ENCODE measurements around the gene HARS2. TPM values are rescaled to one million over a fixed set of nuclear protein-coding genes. Genes with fewer than 3 reads are reported as not detected.
"Not testable (repeated sequence)": the region's sequence is repeated elsewhere in the genome, so short reads cannot be mapped to it uniquely, and the experiment has no call there.

The HARS2 gene
- total and polyA plus RNA-seq, 2 donors, result 24.9 to 28.1 TPM

- WGBS, result 83% methylated on average over 45 of the region's 45 CpGs
- DNase-seq (ENCODE audit: extremely low spot score), result no peak
- H3K27ac ChIP-seq (ENCODE audit: low read depth), result no peak within 1 kb of the TSS
- no peak within 1 kb of the TSS for H3K4me3 ChIP-seq (ENCODE audit: low read depth, low read length)
- H3K36me3 ChIP-seq (ENCODE audit: insufficient read depth), result no peaks in the 10 kb centered on the region
- no peaks in the 10 kb centered on the region for H3K4me1 ChIP-seq (ENCODE audit: insufficient read depth)
Observed at GRCh38 chr5:140673187-140673976, 17.9 kb upstream of the HARS2 start, which contains the start of gene DND1. DND1 (minus strand) TSS chr5:140673576; CDS start chr5:140673542, 34 bp downstream.

GRCh38 chr5:140674211-140674610 is 17.0 kb upstream of the HARS2 start:
- Histone ChIP-seq H3K27ac (ENCODE audit: low read depth) (no peak overlapping the region), H3K4me1 (ENCODE audit: insufficient read depth) (no peaks in the 10 kb centered on the region), H3K36me3 (ENCODE audit: insufficient read depth) (no peaks in the 10 kb centered on the region), H3K4me3 (ENCODE audit: low read depth, low read length) (no peak overlapping the region)
- DNase-seq (ENCODE audit: extremely low spot score), result no peak
- 83% methylated on average over 2 of the region's 2 CpGs for WGBS

GRCh38 chr5:140674629-140675028 is 16.6 kb upstream of the HARS2 start:
- WGBS, result 92% methylated on average over 4 of the region's 4 CpGs
- DNase-seq (ENCODE audit: extremely low spot score), result no peak
- Histone ChIP-seq H3K36me3 (ENCODE audit: insufficient read depth) (no peaks in the 10 kb centered on the region), H3K27ac (ENCODE audit: low read depth) (no peak overlapping the region), H3K4me3 (ENCODE audit: low read depth, low read length) (no peak overlapping the region), H3K4me1 (ENCODE audit: insufficient read depth) (no peaks in the 10 kb centered on the region)

GRCh38 chr5:140677947-140678346 is 13.3 kb upstream of the HARS2 start:
- H3K4me3 ChIP-seq (ENCODE audit: low read depth, low read length), result no peak overlapping the region
- no peak for DNase-seq (ENCODE audit: extremely low spot score)
- no peak overlapping the region for H3K27ac ChIP-seq (ENCODE audit: low read depth)
- WGBS, result 83% methylated on average over 3 of the region's 3 CpGs
- H3K36me3 ChIP-seq (ENCODE audit: insufficient read depth), result peaks cover 4% of the 10 kb centered on the region
- H3K4me1 ChIP-seq (ENCODE audit: insufficient read depth), result no peaks in the 10 kb centered on the region

GRCh38 chr5:140678993-140679392 is 12.3 kb upstream of the HARS2 start:
- no peak overlapping the region for H3K4me3 ChIP-seq (ENCODE audit: low read depth, low read length)
- WGBS, result 95% methylated on average over 7 of the region's 7 CpGs
- DNase-seq (ENCODE audit: extremely low spot score), result no peak
- H3K36me3 ChIP-seq (ENCODE audit: insufficient read depth), result peaks cover 4% of the 10 kb centered on the region
- H3K4me1 ChIP-seq (ENCODE audit: insufficient read depth), result no peaks in the 10 kb centered on the region
- H3K27ac ChIP-seq (ENCODE audit: low read depth), result no peak overlapping the region

GRCh38 chr5:140690376-140690932 is 801 bp upstream of the HARS2 start:
- no peak for DNase-seq (ENCODE audit: extremely low spot score)
- WGBS, result 51% methylated on average over 8 of the region's 8 CpGs
- no peaks in the 10 kb centered on the region for H3K4me1 ChIP-seq (ENCODE audit: insufficient read depth)
- H3K27ac ChIP-seq (ENCODE audit: low read depth), result no peak overlapping the region
- peaks cover 1% of the 10 kb centered on the region for H3K36me3 ChIP-seq (ENCODE audit: insufficient read depth)
- H3K4me3 ChIP-seq (ENCODE audit: low read depth, low read length), result peak overlapping the region; percentile 66

GRCh38 chr5:140694276-140694675 is 3.0 kb downstream of the HARS2 start:
- H3K4me1 ChIP-seq (ENCODE audit: insufficient read depth), result no peaks in the 10 kb centered on the region
- WGBS, result 60% methylated on average over 5 of the region's 5 CpGs
- H3K36me3 ChIP-seq (ENCODE audit: insufficient read depth), result peaks cover 1% of the 10 kb centered on the region
- H3K4me3 ChIP-seq (ENCODE audit: low read depth, low read length), result no peak overlapping the region
- H3K27ac ChIP-seq (ENCODE audit: low read depth), result no peak overlapping the region
- no peak for DNase-seq (ENCODE audit: extremely low spot score)

GRCh38 chr5:140696891-140697492 is 5.7 kb downstream of the HARS2 start:
- no peak overlapping the region for H3K27ac ChIP-seq (ENCODE audit: low read depth)
- no peak for DNase-seq (ENCODE audit: extremely low spot score)
- peaks cover 5% of the 10 kb centered on the region for H3K4me1 ChIP-seq (ENCODE audit: insufficient read depth)
- H3K36me3 ChIP-seq (ENCODE audit: insufficient read depth), result peaks cover 1% of the 10 kb centered on the region
- H3K4me3 ChIP-seq (ENCODE audit: low read depth, low read length), result no peak overlapping the region
- 93% methylated on average over 4 of the region's 4 CpGs for WGBS

GRCh38 chr5:140700177-140701144 is 9.2 kb downstream of the HARS2 start, which contains the start of gene ZMAT2:
ZMAT2 (plus strand) TSS chr5:140700447; CDS start chr5:140700461, 14 bp downstream.
- Histone ChIP-seq H3K4me3 (ENCODE audit: low read depth, low read length) (peak within 1 kb of the TSS; percentile 75), H3K27ac (ENCODE audit: low read depth) (no peak within 1 kb of the TSS), H3K36me3 (ENCODE audit: insufficient read depth) (peaks cover 3% of the 10 kb centered on the region), H3K4me1 (ENCODE audit: insufficient read depth) (peaks cover 5% of the 10 kb centered on the region)
- WGBS, result 2% methylated on average over 44 of the region's 44 CpGs
- DNase-seq (ENCODE audit: extremely low spot score), result peak; percentile 96

GRCh38 chr5:140707812-140708211 is 16.6 kb downstream of the HARS2 start:
- Histone ChIP-seq H3K4me3 (ENCODE audit: low read depth, low read length) (no peak overlapping the region), H3K4me1 (ENCODE audit: insufficient read depth) (no peaks in the 10 kb centered on the region), H3K27ac (ENCODE audit: low read depth) (no peak overlapping the region), H3K36me3 (ENCODE audit: insufficient read depth) (peaks cover 3% of the 10 kb centered on the region)
- DNase-seq (ENCODE audit: extremely low spot score), result no peak
- WGBS, result 84% methylated on average over 4 of the region's 4 CpGs

- H3K4me1 ChIP-seq (ENCODE audit: insufficient read depth); DNase-seq (ENCODE audit: extremely low spot score); H3K4me3 ChIP-seq (ENCODE audit: low read depth, low read length); H3K36me3 ChIP-seq (ENCODE audit: insufficient read depth); H3K27ac ChIP-seq (ENCODE audit: low read depth): not testable (repeated sequence)
- WGBS, result 94% methylated on average over 9 of the region's 9 CpGs
Observed at GRCh38 chr5:140708787-140709186, 17.5 kb downstream of the HARS2 start.

GRCh38 chr5:140710899-140711552 is 19.8 kb downstream of the HARS2 start:
- H3K4me1 ChIP-seq (ENCODE audit: insufficient read depth), result no peaks in the 10 kb centered on the region
- H3K4me3 ChIP-seq (ENCODE audit: low read depth, low read length), result peak overlapping the region; percentile 42
- peak overlapping the region; percentile 85 for H3K27ac ChIP-seq (ENCODE audit: low read depth)
- DNase-seq (ENCODE audit: extremely low spot score), result peak; percentile 94
- under 1% methylated on average over 27 of the region's 27 CpGs for WGBS
- H3K36me3 ChIP-seq (ENCODE audit: insufficient read depth), result no peaks in the 10 kb centered on the region

GRCh38 chr5:140711794-140712193 is 20.5 kb downstream of the HARS2 start:
- DNase-seq (ENCODE audit: extremely low spot score), result no peak
- WGBS, result 87% methylated on average over 1 of the region's 1 CpG
- no peaks in the 10 kb centered on the region for H3K4me1 ChIP-seq (ENCODE audit: insufficient read depth)
- H3K36me3 ChIP-seq (ENCODE audit: insufficient read depth), result no peaks in the 10 kb centered on the region
- H3K27ac ChIP-seq (ENCODE audit: low read depth), result no peak overlapping the region
- no peak overlapping the region for H3K4me3 ChIP-seq (ENCODE audit: low read depth, low read length)
